ENCODE measurements around the gene LAMA2.

LAMA2 gene

DNA sequence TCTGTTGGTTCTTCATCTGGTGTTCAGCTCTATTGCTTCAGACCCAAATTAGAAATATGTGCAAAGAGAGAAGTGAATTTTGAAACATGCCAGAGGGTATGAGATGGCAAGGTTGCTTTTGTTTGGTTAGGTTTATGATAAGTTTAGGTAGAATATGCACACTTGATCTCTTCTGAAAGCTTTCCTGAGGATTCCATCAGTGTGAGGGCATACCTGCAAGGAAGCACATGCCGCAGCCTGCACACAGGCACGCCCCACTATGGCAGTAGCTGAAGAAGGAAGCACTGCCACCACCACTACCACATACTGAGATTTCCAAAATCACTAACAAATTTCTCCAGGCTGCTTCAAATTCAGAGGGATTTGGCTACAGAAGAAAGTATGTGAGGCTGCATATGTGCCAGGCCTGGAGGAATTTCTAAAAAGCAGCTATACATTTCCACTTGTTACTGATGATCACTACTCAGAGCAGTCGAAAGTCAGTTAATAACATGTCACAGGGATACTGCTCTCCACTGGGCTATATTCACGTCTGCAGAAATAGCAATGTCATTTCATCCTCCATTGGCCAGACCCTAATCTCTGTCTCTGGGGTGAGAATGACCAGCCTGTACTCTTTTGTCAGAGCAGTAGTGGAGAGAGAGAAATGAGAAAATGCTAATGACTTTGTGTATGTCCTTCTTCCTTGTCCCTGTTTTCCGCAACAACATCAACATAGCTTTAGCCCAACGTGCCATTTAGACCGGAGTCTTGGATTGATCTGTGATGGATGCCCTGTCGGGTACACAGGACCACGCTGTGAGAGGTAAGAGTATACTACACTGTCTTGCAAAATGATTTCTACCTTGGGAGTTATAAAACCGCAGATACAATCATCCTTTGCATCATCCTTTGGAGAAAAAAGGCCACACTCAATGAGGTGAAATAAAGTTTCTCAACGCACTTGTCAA, 396.7 kb downstream of the LAMA2 start:
- no peak for DNase-seq

DNA sequence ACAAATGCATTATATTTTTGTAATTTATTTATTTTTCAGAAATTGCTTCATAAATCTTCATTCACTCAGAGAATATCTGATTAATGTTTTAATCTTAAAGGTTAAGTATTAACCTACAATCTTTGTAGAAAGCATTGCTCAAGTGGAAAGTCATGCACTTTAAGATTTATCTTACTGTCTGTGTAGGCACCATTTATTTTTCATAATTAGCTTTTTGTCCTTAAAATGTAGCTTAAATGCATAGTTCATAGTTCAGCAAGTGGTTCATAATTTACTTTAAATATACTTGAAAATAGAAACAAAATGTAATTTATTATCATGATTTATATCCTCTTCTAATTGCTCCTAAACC, 397.3 kb downstream of the LAMA2 start:
- no peak for DNase-seq

DNA sequence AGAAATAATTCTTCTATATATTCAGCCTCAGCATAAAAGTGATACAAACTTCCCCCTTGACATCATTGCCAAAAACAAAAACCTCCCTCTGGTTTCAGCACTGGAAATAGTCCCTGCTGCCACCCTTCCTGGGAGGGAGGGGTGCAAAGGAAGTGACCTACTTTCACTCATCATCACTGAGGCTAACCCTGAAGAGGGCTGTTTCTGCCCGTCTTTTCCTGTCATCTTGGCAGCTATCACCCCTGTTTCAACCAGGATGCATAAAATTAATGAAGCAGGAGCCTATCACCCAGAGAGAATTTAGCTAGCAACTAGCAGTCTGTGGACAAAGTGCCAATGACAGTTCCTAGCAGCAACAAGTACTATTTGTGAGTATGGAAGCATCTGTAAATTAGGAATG, 397.8 kb downstream of the LAMA2 start:
- no peak for DNase-seq

DNA sequence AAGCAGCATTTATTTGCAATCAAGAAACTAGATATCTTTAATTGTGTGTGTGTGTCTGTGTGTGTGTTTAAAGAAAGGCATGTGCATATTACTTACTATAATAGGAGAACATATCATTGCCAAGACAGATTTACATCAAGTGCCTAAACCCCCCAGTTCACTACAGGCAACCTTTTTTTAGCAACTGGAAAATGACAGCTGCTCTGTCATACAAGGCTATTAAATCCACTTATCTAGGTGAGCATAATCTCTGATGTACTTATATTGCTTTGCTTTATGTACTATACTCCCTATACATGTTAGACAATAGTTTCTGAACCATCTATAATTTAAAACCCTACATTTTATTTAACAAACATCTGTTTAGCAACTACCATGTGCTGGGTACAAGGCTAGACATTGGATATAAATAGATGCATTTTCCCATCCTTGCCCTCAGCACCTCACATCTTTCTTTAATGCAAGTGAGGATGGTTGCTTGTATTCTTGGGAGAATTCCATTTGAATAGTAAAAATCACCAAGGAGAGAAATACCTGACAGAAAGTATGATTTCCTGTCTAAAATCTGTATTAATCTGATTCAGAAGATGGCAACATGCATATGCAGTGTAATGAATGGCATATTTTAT, 398.3 kb downstream of the LAMA2 start:
- DNase-seq, result no peak

DNA sequence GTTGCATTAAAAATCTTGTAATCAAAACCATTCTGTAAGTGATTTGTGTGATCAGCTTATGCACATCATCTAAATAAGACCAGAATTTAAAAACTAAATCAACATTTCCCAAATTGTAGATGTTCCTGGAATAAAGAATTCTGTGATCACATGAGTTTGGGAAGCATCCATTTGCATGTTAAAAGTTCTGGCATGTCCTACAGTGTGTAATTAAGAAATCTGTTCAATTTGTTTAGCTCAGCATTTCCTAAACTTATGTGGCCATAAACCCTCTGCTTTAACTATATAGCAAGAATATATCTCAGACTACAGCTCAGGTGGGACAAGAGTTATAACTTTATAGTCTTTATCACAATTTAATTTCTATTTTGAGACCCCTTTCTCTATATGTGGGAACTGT, 399.1 kb downstream of the LAMA2 start:
- no peak for DNase-seq

DNA sequence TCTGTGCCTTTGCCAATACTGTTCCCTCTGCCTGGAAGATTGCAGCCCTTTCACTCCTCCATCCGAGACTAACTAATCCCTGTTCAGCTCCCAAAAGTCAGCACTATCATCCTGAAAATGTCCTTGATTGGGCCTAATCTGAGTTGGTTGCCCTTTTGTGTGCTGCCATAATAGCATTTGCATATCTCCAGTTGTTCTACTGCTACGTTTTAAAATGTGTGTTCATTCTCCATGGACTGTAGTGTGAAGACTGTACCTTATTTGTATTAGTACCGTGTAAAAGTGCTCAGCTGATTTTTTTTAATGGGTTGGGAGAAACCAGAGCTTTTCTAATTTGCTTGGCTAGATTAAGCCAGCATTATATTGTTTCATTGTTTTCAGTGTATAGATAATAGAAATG, 401.3 kb downstream of the LAMA2 start:
- no peak for DNase-seq

DNA sequence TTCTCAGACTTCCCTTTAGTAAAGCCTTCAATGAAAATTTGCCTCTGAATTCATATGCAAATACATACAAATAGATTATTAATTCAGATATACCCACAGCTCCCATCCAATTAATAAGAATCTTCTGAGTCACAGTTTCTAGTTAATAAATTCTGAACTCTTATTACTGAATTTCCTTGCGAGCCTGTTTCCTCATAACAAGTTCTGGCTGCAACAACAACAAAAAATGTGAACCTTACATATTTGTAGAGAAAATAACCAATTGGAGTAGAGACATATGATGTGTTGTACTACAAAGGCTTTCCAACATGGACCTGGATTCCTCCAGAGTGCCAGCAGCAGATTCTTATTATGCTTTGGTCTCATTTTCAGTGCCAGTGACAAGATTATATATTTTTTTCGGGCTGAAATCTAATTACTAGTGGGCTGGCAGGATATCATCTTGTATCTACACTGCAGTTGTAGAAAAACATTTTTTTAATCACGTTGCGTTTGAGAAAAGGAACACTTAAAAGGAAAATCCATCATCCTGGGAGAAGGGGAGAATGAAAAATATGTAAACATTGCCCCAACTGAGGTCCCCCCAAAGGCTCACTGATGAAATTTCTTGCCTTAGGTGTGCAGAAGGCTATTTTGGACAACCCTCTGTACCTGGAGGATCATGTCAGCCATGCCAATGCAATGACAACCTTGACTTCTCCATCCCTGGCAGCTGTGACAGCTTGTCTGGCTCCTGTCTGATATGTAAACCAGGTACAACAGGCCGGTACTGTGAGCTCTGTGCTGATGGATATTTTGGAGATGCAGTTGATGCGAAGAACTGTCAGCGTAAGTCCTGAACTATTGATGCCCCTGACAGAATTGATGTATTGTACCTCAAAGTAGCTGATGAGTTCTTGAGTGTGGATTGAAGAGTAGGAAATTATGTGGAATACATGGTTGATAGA, 404.6 kb downstream of the LAMA2 start:
- DNase-seq, result no peak

DNA sequence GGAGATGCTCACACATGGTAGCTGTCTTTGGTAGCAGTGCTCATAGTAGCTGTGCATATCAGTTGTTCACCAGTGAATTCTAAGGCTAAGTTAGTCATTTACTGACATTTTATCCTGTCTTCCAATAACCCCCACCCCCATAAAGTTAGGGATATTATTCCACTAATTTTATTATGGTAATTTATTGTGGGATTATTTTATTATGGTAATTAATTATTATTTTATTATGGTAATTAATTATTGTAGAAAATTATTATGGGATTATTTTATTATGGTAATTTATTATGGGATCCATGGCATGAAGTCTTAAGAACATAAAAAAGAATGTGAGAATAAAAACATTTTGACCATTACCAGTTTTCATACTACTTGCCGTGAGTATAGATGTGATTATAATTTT, 406.5 kb downstream of the LAMA2 start:
- DNase-seq, result no peak

DNA sequence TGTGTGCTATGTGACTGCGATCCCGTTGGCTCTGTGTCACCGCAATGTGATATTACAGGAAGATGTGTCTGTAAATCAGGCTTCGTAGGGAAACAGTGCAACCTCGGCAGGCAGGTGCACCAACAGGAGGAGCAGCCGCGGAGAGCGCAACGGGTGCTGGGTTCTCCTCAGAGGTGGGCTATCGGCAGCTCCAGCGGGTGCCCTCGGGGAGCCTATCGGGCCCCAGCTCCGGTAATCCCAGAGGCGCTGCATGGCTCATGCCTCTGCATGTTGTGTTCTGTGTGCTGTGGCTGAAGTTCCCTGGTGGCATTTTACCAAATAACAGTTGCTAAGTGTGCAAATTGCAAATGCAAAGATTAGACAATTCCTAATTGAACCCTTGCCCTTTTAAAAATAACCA, 409.9 kb downstream of the LAMA2 start:
- no peak for DNase-seq

DNA sequence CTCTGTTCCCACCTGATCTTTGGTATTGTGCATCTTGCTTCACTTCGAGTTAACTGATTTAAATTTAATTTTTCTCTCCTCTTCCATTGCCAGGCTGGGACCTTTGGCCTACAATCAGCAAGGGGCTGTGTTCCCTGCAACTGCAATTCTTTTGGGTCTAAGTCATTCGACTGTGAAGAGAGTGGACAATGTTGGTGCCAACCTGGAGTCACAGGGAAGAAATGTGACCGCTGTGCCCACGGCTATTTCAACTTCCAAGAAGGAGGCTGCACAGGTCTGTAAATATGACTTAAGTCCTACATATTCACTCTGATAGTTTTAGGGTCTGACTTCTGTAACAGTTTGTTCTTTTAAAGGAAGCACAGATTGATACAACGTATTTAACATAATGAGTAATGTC, 414.7 kb downstream of the LAMA2 start:
- no peak for DNase-seq

DNA sequence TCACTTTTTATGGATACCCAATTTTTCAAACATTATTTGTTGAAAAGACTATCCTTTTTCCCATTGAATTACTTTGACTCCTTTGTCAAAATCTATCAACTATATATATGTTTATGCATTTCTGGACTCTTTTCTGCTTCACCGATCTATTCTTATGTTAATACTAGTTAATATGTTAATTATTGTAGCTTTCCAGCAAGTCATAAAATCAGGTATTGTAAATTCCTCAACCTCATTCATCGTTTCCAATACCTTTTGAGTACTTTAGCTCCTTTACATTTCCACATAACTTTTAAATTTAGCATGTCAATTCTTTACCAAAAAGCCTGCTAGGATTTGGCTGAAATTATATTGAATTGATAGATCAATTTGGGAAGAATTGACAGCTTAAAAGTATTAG, 419.7 kb downstream of the LAMA2 start:
- DNase-seq, result no peak

DNA sequence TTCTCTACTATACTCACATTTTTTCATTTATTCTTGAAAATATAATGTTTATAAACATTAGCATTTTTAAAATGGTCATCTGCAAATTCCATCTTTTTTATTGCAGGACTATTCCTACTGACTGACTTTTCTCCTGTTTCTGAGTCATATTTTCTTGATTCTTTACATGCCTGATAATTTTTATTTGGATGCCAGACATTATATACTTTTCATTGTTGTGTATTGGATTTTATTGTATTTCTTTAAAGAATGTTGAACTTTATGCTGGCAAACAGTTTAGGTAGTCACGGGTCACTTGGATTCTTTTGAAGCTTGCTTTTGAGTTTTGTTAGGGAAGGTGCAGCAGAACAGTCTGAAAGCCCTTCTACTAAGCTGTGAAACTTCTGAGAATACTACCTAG, 423.9 kb downstream of the LAMA2 start:
- no peak for DNase-seq

DNA sequence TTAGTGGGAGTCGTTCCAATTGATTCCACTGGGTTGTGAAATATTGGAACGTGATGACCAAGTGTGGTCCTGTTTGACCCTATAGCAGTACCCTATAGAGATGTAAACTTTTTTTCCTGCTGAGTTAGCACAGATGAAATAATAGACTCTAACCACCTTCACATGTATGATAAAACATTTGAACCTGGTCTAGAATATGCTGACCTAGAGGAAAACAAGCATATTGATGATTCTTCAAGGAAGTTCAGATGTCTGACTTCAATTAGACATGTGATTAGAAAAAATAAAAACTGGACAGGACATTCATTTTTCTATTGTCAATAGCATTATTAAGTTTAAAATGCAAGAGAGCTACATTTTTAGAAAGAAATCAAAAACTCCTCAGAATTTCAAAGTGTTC, 424.9 kb downstream of the LAMA2 start:
- no peak for DNase-seq

DNA sequence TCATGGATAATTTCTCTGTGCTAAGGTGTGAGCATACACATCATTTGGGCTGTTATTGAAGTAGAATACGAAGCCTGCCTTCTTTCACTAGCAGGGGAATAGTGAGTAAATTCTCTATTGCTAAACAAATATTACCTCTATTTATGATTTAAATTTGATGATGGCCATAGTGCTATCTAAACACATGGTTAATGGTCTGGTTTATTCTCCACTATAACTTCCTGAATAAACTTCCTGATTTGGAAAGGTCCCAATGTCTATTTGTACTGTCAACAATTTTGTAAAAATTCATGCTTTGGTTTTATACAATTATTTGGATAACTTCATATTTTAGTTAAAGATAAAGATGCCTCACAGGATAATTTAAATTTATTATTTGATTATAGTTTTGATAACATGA, 426.2 kb downstream of the LAMA2 start:
- DNase-seq, result no peak

DNA sequence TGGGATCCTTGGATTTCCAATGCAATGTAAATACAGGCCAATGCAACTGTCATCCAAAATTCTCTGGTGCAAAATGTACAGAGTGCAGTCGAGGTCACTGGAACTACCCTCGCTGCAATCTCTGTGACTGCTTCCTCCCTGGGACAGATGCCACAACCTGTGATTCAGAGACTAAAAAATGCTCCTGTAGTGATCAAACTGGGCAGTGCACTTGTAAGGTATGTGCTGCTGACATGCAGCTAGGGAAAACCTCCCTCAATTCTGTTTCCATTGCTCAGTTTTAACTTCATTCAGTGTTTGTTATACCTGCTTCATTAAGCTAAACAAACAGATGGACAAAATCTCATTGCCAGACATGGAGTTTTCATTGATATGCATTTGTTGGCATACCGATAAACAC, 429.9 kb downstream of the LAMA2 start:
- no peak for DNase-seq

DNA sequence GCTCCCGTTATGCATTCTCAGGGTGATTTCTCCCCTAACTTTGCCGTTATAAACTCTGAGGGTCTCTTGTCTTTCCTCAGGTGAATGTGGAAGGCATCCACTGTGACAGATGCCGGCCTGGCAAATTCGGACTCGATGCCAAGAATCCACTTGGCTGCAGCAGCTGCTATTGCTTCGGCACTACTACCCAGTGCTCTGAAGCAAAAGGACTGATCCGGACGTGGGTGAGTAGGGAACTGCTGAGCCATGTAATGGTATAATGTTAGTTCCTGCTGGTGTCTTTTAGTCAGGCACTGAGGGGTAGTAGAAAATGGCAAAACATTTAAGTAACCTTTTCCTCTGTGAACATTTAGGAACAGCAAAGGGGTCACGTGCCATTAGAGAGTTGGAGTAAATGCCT, 431.6 kb downstream of the LAMA2 start:
- DNase-seq, result peak; percentile 37

DNA sequence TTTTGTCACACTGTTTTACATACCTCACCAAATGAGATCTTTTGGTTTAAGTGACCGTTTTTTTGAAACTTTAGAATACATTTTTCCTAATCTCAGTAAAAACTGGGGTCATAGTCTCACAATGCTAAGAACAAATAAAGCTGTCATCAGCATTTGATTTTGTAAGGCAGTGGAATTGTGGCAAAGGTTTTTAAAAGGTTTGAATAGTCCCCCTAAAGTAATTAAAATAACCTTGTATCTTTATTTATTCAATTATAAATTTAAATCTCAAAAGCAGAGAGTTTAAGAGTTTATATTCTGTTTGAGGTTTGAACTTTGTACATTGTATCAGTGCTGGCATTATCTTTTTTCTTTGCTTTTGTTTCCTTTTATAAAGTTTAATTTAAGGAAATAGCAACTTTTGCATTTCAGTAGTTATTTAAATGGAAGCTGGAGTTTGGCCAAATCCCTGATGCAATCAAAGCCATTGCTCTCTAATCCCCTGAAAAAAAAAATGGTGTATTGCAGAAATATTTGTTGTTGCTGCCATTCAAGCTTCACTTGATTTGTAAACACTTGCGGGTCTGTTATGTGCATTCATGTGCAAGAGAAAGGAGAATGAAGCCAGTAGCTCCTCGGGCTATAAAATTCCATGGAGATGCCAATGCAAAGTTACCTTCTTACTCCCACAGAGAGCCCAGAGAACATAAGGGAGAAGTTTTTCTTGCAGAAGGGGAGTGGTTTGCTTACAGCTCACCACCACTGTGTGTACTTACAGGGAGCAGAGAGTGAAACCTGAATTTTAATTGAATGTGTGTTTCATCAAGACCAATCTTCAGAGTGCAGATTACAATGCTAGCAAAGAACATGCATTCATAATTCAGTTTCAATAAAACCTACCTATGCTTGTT, 435.2 kb downstream of the LAMA2 start:
- no peak for DNase-seq

DNA sequence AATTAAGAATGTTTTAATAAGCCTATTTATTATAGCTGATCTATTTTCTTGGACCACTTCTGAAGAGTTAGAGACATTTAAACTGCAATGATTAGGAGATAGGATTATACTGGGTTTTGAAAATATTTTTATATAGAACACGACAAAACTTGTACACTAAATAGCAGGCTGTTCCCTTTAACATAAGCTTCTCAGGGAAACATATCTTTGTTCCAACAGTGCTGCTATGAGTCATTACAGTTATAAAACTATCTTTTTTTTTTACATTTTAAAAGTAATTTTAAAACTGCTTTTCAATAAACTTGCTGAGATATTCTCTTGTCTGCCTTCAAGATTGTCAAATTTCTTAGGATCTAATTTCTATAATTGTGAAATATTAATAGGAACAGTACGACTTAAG, 438.0 kb downstream of the LAMA2 start:
- DNase-seq, result no peak

DNA sequence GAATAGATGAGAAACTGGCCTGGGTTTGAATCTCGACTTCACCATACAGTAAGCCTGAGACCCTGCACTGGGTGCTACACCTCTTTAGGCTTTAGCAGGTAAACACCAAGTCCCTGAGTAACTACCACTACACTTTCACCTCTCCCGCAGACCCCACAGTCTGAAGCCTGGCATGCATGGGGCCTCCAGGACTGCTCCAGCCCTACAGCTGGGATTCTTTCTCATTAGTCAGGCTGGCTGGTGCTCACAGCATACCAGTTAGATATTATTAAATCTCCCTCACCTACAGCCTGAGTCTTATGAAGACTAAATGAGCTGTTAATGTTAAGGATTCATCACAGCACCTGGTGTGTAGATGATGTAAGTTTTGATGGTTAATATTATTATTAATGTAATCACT, 438.4 kb downstream of the LAMA2 start:
- no peak for DNase-seq

DNA sequence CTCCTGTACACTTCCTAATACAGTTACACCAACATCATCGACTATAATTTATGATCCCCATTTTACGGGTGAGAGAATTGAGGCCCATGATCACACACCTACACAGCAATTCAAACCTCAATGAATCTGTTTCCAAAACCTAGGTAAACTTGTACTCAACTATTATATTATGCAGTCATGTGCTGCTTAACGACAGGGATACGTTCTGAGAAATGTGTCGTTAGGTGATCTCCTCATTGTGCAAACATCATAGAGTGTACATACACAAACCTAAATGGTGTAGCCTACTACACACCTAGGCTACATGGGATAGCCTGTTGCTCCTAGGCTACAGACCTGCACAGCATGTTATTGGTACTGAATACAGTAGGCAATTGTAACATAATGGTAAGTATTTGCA, 441.4 kb downstream of the LAMA2 start:
- no peak for DNase-seq

DNA sequence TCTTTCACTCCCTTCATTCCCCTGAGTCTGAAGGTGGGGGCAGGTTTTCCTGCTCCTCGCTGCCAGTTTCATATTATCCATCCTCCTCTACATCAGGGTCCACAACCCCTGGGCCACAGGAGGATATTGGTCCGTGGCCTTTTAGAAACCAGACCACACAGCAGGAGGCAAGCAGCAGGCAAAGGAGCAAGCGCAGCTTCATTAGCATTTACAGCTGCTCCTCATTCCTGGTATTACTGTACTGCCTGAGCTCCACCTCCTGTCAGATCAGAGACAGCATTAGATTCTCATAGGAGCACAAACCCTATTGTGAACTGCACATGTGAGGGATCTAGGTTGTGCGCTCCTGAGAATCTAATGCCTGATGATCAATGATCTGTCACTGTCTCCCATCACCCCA, 446.7 kb downstream of the LAMA2 start:
- DNase-seq, result no peak

DNA sequence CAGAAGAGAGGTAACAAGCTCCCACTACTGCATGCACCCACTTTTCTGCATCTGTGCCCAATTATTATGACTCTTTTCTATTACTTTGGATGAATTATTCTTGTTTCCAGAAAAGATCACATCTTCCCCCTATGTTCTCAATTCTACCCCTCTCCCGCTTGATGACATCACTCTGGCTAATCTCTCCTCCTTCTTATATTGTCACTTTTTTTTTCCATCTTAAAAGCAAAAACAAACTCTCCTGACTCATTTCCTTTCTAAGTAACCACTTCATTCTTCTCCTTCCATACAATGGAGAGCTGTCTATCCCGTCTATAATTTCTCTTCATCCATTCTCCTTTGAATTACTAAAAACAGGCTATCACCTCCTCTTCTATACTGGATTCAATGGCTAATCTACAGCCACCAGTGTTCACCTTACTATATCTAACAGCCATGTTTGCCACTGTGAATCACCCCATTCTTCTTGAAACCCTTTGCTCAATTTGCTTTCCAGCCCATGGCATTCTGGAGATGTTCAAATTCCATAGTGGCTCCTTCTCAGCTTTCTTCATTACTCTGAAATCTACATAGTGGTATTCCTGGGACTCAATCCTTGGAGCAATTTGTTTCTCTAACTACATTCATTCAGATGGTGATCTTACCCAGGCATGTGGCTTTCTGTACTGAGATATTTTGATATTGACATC, 448.7 kb downstream of the LAMA2 start:
- no peak for DNase-seq

Data from right hindlimb (tissue), 1 donor.